ENCODE measurements around the gene MKNK2. TPM values are rescaled to one million over a fixed set of nuclear protein-coding genes. Genes with fewer than 3 reads are reported as not detected.

The MKNK2 gene
- polyA plus RNA-seq, 3 donors: 16.9 to 333 (median 21.8) TPM

DNA sequence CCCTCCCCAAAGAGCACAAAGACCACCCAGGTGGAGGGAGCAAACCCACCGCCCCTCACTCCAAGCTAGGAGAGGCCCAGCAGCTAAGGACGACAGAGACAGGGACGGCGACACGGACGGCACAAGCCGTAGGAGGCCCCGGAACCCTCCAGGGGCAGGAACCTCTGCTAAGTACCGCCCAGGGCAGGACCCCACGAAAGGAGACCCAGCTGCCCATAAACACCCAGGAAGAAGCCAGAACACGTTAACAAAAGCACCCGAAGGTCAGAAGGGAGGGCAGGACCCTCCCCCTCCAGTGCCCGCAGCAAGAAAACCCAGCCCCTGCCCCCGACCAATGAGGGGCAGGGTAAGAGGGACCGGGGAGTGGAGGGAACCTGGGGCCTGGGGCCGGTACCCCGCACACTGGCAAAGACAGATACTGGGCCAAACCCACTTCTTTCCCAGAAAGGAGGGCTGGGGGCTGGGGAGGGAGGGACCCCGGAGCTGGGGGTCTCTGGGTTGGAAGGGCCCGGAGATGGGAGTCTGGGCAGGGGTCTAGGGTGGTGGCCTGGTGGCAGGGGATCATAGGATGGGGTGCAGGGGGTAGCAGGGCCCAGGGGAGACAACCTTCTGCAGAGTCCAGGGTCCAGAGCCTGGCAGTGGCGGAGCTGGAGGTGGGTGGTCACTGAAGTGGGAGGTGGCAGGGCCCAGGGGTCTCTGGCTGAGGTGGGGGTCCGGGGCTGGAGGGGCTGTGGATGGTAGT lies 37.9 kb downstream of the MKNK2 start:
- Mint-ChIP-seq H3K27ac (no peak overlapping the region), H3K27me3 (ENCODE audit: low read depth in 3 of 3) (peaks cover 0 to 1% (median 0%) of the 10 kb centered on the region in 3 donors), H3K36me3 (peaks cover 4 to 21% of the 10 kb centered on the region in 2 donors), H3K4me3 (peak overlapping the region in 1 of 2 donors; percentile 45), H3K4me1 (peaks cover 23% of the 10 kb centered on the region), H3K9me3 (peaks cover 0 to 3% (median 0%) of the 10 kb centered on the region in 7 donors)
- TF ChIP-seq CTCF (IDR thresholded peaks at IDR 0.05): no peak
- no peaks in the 10 kb centered on the region for H3K27me3 ChIP-seq (ENCODE audit: control insufficient read depth in 2 of 2, insufficient read depth in 2 of 2, low read length in 2 of 2)
- no peak overlapping the region for H2AFZ ChIP-seq (ENCODE audit: insufficient read depth, low read depth, low read length, poor library complexity, severe bottlenecking)
- no peak overlapping the region for H3K27ac ChIP-seq (ENCODE audit: low read depth in 1 of 2, low read length in 2 of 2)
- WGBS (ENCODE audit: insufficient coverage): 94% methylated on average over 6 of the region's 21 CpGs
- no peak overlapping the region for H3K9ac ChIP-seq (ENCODE audit: insufficient read depth, low read length, poor library complexity, severe bottlenecking)
- H4K20me1 ChIP-seq (ENCODE audit: insufficient read depth, low read length): peaks cover 21% of the 10 kb centered on the region
- H3K4me2 ChIP-seq (replicated peaks; ENCODE audit: extremely low read depth, low read length, poor library complexity, severe bottlenecking): no peak overlapping the region
- no peaks in the 10 kb centered on the region for H3K9me3 ChIP-seq (replicated peaks in 1 of 2; ENCODE audit: control insufficient read depth in 1 of 2, insufficient read depth in 1 of 2, low read length in 2 of 2)
- peaks cover 11 to 22% of the 10 kb centered on the region in 2 donors for H3K4me1 ChIP-seq (ENCODE audit: control insufficient read depth in 1 of 2, insufficient read depth in 2 of 2, low read length in 2 of 2)
- no peak overlapping the region for H3K4me3 ChIP-seq (replicated peaks in 1 of 3; ENCODE audit: low read depth in 2 of 3, low read length in 3 of 3)
- intact Hi-C loops (cut with micrococcal nuclease): no loop called here
- peaks cover 39% of the 10 kb centered on the region for H3K79me2 ChIP-seq (ENCODE audit: insufficient read depth, low read length)
- DNase-seq: no peak
- H3K36me3 ChIP-seq (replicated peaks in 1 of 2; ENCODE audit: control insufficient read depth in 1 of 2, insufficient read depth in 2 of 2, low read length in 2 of 2): peaks cover 0 to 3% of the 10 kb centered on the region in 2 donors

DNA sequence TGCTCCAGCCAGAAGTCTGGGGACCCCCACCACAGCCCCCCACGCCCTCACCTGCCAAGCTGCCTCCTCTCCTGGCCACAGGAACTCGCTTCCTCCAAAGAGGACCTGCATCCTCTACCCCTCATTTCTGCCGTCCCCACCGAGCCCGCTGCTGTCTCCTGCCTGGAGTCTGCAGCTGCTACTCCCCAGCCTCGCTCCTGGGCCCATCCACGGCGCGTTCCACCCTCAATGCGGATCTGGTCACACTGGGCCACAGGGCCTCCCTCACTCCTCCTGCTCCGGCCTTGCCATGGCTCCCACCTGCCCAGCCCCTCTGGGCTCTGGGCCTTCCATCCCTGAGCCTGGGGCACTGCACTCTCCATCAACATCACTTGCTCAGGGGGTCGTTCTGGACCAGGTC lies 39.9 kb downstream of the MKNK2 start:
- no peak for DNase-seq
- no peak overlapping the region for H3K4me3 Mint-ChIP-seq
- peaks cover 17% of the 10 kb centered on the region for H3K4me1 Mint-ChIP-seq

More for the DNA sequence above, 39.9 kb downstream of the MKNK2 start:
- intact Hi-C loops (cut with micrococcal nuclease): no loop called here
- Histone ChIP-seq H3K36me3 (replicated peaks in 1 of 2; ENCODE audit: control insufficient read depth in 1 of 2, insufficient read depth in 2 of 2, low read length in 2 of 2) (peaks cover 0 to 3% of the 10 kb centered on the region in 2 donors), H3K9me3 (replicated peaks in 1 of 2; ENCODE audit: control insufficient read depth in 1 of 2, insufficient read depth in 1 of 2, low read length in 2 of 2) (no peaks in the 10 kb centered on the region), H4K20me1 (ENCODE audit: insufficient read depth, low read length) (peaks cover 26% of the 10 kb centered on the region), H3K4me1 (ENCODE audit: control insufficient read depth in 1 of 2, insufficient read depth in 2 of 2, low read length in 2 of 2) (peaks cover 8 to 19% of the 10 kb centered on the region in 2 donors), H3K27me3 (ENCODE audit: control insufficient read depth in 2 of 2, insufficient read depth in 2 of 2, low read length in 2 of 2) (no peaks in the 10 kb centered on the region), H3K9ac (ENCODE audit: insufficient read depth, low read length, poor library complexity, severe bottlenecking) (no peak overlapping the region), H3K4me2 (replicated peaks; ENCODE audit: extremely low read depth, low read length, poor library complexity, severe bottlenecking) (no peak overlapping the region), H3K27ac (ENCODE audit: low read depth in 1 of 2, low read length in 2 of 2) (no peak overlapping the region), H3K79me2 (ENCODE audit: insufficient read depth, low read length) (peaks cover 45% of the 10 kb centered on the region), H3K4me3 (replicated peaks in 1 of 3; ENCODE audit: low read depth in 2 of 3, low read length in 3 of 3) (no peak overlapping the region), H2AFZ (ENCODE audit: insufficient read depth, low read depth, low read length, poor library complexity, severe bottlenecking) (no peak overlapping the region)
- H3K36me3 Mint-ChIP-seq: peaks cover 4 to 21% of the 10 kb centered on the region in 2 donors
- H3K27me3 Mint-ChIP-seq (ENCODE audit: low read depth in 3 of 3): peaks cover 0 to 1% (median 0%) of the 10 kb centered on the region in 3 donors
- H3K27ac Mint-ChIP-seq: no peak overlapping the region
- no peak for TF ChIP-seq CTCF (IDR thresholded peaks at IDR 0.05)
- H3K9me3 Mint-ChIP-seq: peaks cover 0 to 3% (median 0%) of the 10 kb centered on the region in 7 donors
- 90% methylated on average over 12 of the region's 12 CpGs for WGBS (ENCODE audit: insufficient coverage)

All from CD14-positive monocyte (primary cell).